B cell (primary cell): ENCODE data around the gene ANKRD28. TPM values are rescaled to one million over a fixed set of nuclear protein-coding genes. Genes with fewer than 3 reads are reported as not detected.

Experiments used
- ATAC-seq: fragments of 200-7000 bp; cut with Tn5 transposase; one replicate; pipeline ENCODE4 v1.10.0; 2021; ENCODE audit warnings: low read depth, mild to moderate bottlenecking, moderate number of reproducible peaks, moderate library complexity
- CTCF ChIA-PET: fragments of 350-600 bp; sonication (Branson Sonifier 250); formaldehyde crosslinking; loops from one replicate; lab custom pipeline; 2021; ENCODE audit warnings: antibody characterized with exemption, inconsistent platforms; lab: Charles Lee
- POLR2A ChIA-PET: fragments of 350-600 bp; sonication (Branson Sonifier 250); formaldehyde crosslinking; loops from one replicate; lab custom pipeline; 2021; ENCODE audit warnings: antibody characterized with exemption; lab: Charles Lee
- DNase-seq: peaks from one replicate; pipeline ENCODE4 v3.0.0; 2013
- H2AFZ ChIP-seq: 2 replicates; pipeline ENCODE4 v1.6.1; 2012; ENCODE audit warnings: mild to moderate bottlenecking, low read depth, low read length; ENCODE audit not compliant: insufficient read depth, poor library complexity, severe bottlenecking
- H3K27ac ChIP-seq, 2 donors: 1 replicate in 1 of 2; 2 replicates in 1 of 2; pipeline ENCODE4 v1.5.1; 2012 to 2013; ENCODE audit warnings: low read length in 2 of 2, mild to moderate bottlenecking in 2 of 2, moderate library complexity in 1 of 2
- H3K27me3 ChIP-seq, 4 experiments: fragments of 200-600 bp in 1 of 4; sonication (generic) in 1 of 4; replicated peaks in 1 of 4; 1 replicate in 2 of 4; 2 replicates in 2 of 4; pipeline versions ENCODE4 v1.6.1 to v1.7.0; 2013 to 2016; ENCODE audit warnings: low read length in 3 of 4, mild to moderate bottlenecking in 2 of 4, mixed read lengths in 1 of 4, moderate library complexity in 1 of 4; ENCODE audit not compliant: insufficient read depth in 4 of 4, control insufficient read depth in 3 of 4; ENCODE audit errors: control extremely low read depth in 1 of 4
- H3K36me3 ChIP-seq, 2 experiments: replicated peaks in 1 of 2; 1 replicate in 1 of 2; 2 replicates in 1 of 2; pipeline versions ENCODE4 v1.6.1 to v1.7.1; 2013; ENCODE audit warnings: low read length in 1 of 2; ENCODE audit not compliant: insufficient read depth in 2 of 2, control insufficient read depth in 1 of 2; ENCODE audit errors: control extremely low read depth in 1 of 2, extremely low read depth in 1 of 2
- H3K4me1 ChIP-seq, 2 donors: fragments of 200-600 bp in 1 of 2; sonication (generic) in 1 of 2; 1 replicate in 1 of 2; 2 replicates in 1 of 2; pipeline versions ENCODE4 v1.5.1 to v1.6.1; 2013 to 2017; ENCODE audit warnings: low read length in 2 of 2; ENCODE audit not compliant: control insufficient read depth in 2 of 2, insufficient read depth in 2 of 2
- H3K4me2 ChIP-seq: replicated peaks from 2 replicates; pipeline ENCODE3; 2012; ENCODE audit warnings: mild to moderate bottlenecking, low read depth, low read length; ENCODE audit not compliant: poor library complexity, severe bottlenecking
- H3K4me3 ChIP-seq, 5 experiments: fragments of 200-600 bp in 1 of 5; sonication (generic) in 1 of 5; 1 replicate in 3 of 5; 2 replicates in 2 of 5; pipeline versions ENCODE4 v1.5.1 to v1.7.0; 2011 to 2016; ENCODE audit warnings: low read length in 4 of 5, mild to moderate bottlenecking in 4 of 5, low read depth in 2 of 5, control low read depth in 1 of 5, moderate library complexity in 1 of 5; ENCODE audit not compliant: insufficient read depth in 1 of 5; ENCODE audit errors: control extremely low read depth in 1 of 5, extremely low read depth in 1 of 5
- H3K79me2 ChIP-seq: fragments of 200-600 bp; sonication (generic); one replicate; pipeline ENCODE4 v1.6.0; 2016; ENCODE audit warnings: low read length; ENCODE audit not compliant: control insufficient read depth, insufficient read depth
- H3K9ac ChIP-seq: fragments of 200-600 bp; sonication (generic); 2 replicates; pipeline ENCODE4 v1.6.1; 2017; ENCODE audit warnings: mild to moderate bottlenecking, low read length, moderate library complexity
- H3K9me3 ChIP-seq, 3 donors: one replicate each; pipeline versions ENCODE4 v1.6.1 to v1.7.1; 2013; ENCODE audit warnings: low read length in 2 of 3; ENCODE audit not compliant: control insufficient read depth in 2 of 3, insufficient read depth in 1 of 3; ENCODE audit errors: control extremely low read depth in 1 of 3
- H4K20me1 ChIP-seq: 2 replicates; pipeline ENCODE4 v1.6.0; 2012; ENCODE audit warnings: mild to moderate bottlenecking, low read length; ENCODE audit not compliant: insufficient read depth, control insufficient read depth, poor library complexity, severe bottlenecking
- H3K27ac Mint-ChIP-seq: one replicate; pipeline ENCODE4 v1.8.0; 2021; ENCODE audit warnings: mixed read lengths
- H3K27me3 Mint-ChIP-seq: one replicate; pipeline ENCODE4 v1.8.0; 2021; ENCODE audit warnings: mixed read lengths
- H3K4me1 Mint-ChIP-seq: one replicate; pipeline ENCODE4 v1.8.0; 2021; ENCODE audit warnings: mixed read lengths
- H3K4me3 Mint-ChIP-seq: one replicate; pipeline ENCODE4 v1.8.0; 2021; ENCODE audit warnings: mixed read lengths
- H3K9me3 Mint-ChIP-seq: one replicate; pipeline ENCODE4 v1.8.0; 2022; ENCODE audit warnings: mixed read lengths; ENCODE audit not compliant: insufficient read depth
- EZH2 ChIP-seq: IDR thresholded peaks from 2 replicates; pipeline ENCODE4 v1.6.1; 2012; ENCODE audit warnings: borderline replicate concordance, low read depth, mild to moderate bottlenecking, moderate library complexity, low read length; ENCODE audit not compliant: insufficient read depth, poor library complexity, severe bottlenecking
- WGBS: methylation state at CpG from one replicate; pipeline ENCODE4 v1.1.5; 2013; ENCODE audit warnings: missing lambda C conversion rate; ENCODE audit not compliant: insufficient coverage; 5-methylcytosine and 5-hydroxymethylcytosine counted together
- intact Hi-C: fragments of 100-400 bp; cut with micrococcal nuclease; formaldehyde crosslinking; loops from one replicate; pipeline ENCODE4 v1.10.0; 2022
- polyA plus RNA-seq: library from polyadenylated mRNA; depleted of rRNA; stranded (reverse); fragments of >200 nt; gene quantifications from 2 replicates; pipeline ENCODE4 v1.2.3, GENCODE V29; 2012
- total RNA-seq, 2 donors: library from RNA; stranded (reverse); fragments of 120-200 nt in 1 of 2; gene quantifications; 1 replicate in 1 of 2; 2 replicates in 1 of 2; pipeline versions ENCODE4 v1.2.3 to v1.2.4, GENCODE V29; 2013 to 2022
- TF ChIP-seq, protein P1 (sequence below): fragments of 200-600 bp; IDR thresholded peaks from one replicate; pipeline ENCODE4 v1.8.0; 2022; ENCODE audit warnings: antibody characterized with exemption, mild to moderate bottlenecking

The ANKRD28 gene
- total and polyA plus RNA-seq, 2 donors (not counting 1 experiment from before 2014, with no cell fraction given), result 20.7 to 37.4 TPM

DNA sequence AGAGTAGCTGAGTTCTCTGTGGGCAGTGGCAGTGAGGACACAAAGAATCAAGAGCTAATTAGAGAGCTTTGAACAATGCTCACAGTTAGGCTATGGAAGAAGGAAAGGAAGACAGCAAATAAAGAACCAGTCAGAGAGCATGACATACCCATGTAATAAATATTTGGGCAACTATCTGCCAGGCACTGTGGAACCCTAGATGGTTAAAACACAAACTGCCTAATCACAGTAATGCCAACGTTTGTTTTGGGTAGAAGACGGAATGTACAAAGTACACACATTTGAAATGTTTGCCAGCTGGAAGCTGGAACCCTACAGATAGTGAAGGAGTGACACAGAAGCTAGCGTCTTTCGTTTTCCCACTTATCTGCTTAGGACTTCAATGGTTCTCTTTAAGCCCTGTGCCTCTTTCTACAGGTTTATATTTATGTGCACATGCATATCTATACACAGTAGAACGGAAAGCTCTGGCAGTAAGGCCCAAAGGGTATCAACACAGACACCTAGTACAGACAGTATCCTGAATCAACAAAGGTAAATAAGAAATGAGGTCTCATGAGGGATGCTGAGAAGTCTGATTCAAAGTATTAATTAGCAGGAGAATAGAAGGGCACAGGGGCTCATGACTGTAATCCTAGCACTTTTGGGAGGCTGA is 44.6 kb downstream of the ANKRD28 start:
- no peaks in the 10 kb centered on the region for H4K20me1 ChIP-seq
- intact Hi-C loops, result no loop called here
- no peaks in the 10 kb centered on the region for H3K4me1 ChIP-seq
- DNase-seq (no peak), ATAC-seq (no peak)
- no peaks in the 10 kb centered on the region for H3K27me3 ChIP-seq
- POLR2A ChIA-PET, result no interaction called here
- TF ChIP-seq EZH2, result no peak
- TF ChIP-seq, protein P1, sequence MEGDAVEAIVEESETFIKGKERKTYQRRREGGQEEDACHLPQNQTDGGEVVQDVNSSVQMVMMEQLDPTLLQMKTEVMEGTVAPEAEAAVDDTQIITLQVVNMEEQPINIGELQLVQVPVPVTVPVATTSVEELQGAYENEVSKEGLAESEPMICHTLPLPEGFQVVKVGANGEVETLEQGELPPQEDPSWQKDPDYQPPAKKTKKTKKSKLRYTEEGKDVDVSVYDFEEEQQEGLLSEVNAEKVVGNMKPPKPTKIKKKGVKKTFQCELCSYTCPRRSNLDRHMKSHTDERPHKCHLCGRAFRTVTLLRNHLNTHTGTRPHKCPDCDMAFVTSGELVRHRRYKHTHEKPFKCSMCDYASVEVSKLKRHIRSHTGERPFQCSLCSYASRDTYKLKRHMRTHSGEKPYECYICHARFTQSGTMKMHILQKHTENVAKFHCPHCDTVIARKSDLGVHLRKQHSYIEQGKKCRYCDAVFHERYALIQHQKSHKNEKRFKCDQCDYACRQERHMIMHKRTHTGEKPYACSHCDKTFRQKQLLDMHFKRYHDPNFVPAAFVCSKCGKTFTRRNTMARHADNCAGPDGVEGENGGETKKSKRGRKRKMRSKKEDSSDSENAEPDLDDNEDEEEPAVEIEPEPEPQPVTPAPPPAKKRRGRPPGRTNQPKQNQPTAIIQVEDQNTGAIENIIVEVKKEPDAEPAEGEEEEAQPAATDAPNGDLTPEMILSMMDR, result no peak
- Mint-ChIP-seq H3K4me3 (no peak overlapping the region), H3K4me1 (peaks cover 12% of the 10 kb centered on the region), H3K27me3 (no peaks in the 10 kb centered on the region), H3K9me3 (no peaks in the 10 kb centered on the region), H3K27ac (no peak overlapping the region)
- no peak overlapping the region for H3K9ac ChIP-seq
- CTCF ChIA-PET, result interaction anchor here (0.5 kb wide), 1 partner anchor 1667 kb away, joined by 5 read pairs; no protein-coding TSS in a partner anchor
- no peak overlapping the region for H3K27ac ChIP-seq
- peaks cover 10 to 21% of the 10 kb centered on the region in 2 experiments for H3K36me3 ChIP-seq
- no peak overlapping the region for H3K4me3 ChIP-seq
- no peaks in the 10 kb centered on the region for H3K9me3 ChIP-seq
- no peak overlapping the region for H2AFZ ChIP-seq
- no peaks in the 10 kb centered on the region for H3K79me2 ChIP-seq
- no peak overlapping the region for H3K4me2 ChIP-seq
- 100% methylated on average over 3 of the region's 5 CpGs for WGBS

DNA sequence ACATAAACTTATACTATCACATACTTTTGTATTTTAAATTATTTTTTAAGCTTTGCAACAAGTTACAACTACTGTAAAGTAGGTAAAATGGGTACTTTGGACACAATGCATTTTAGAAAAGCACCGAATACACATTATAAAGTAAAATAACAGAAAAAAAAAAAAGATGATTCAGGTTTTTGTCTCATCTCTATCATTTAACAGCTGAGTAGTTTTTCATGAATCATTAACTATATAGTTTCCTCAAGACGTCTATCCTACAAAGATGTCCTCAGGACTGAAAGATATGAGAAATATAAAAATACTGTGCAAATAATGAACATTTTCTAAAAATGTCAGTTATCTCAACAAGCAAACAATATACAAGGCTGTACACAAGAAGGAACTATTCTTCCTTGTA is 46.9 kb downstream of the ANKRD28 start:
- Histone ChIP-seq H2AFZ (no peak overlapping the region), H3K9ac (no peak overlapping the region), H4K20me1 (no peaks in the 10 kb centered on the region), H3K4me2 (no peak overlapping the region), H3K27ac (no peak overlapping the region), H3K36me3 (peaks cover 10 to 25% of the 10 kb centered on the region in 2 experiments), H3K4me1 (no peaks in the 10 kb centered on the region), H3K9me3 (no peaks in the 10 kb centered on the region), H3K79me2 (no peaks in the 10 kb centered on the region), H3K27me3 (no peaks in the 10 kb centered on the region), H3K4me3 (no peak overlapping the region)
- no peaks in the 10 kb centered on the region for H3K9me3 Mint-ChIP-seq
- H3K27ac Mint-ChIP-seq, result no peak overlapping the region
- no peak for TF ChIP-seq EZH2
- TF ChIP-seq, protein P1, result no peak
- H3K4me3 Mint-ChIP-seq, result no peak overlapping the region
- DNase-seq (no peak), ATAC-seq (no peak)
- no peaks in the 10 kb centered on the region for H3K27me3 Mint-ChIP-seq
- POLR2A ChIA-PET, result no interaction called here
- H3K4me1 Mint-ChIP-seq, result peaks cover 26% of the 10 kb centered on the region
- WGBS, result no CpG with 5 or more reads among the region's 2 CpGs
- CTCF ChIA-PET, result no interaction called here
- intact Hi-C loops, result no loop called here
